OCI-LY1 (cell line): Measurements from ENCODE around the gene SUPT4H1.
A peak's percentile ranks its signal among the peaks of the same experiment; 100 is the strongest.

ENCODE experiments used
- H2AFZ ChIP-seq: fragments of 200-600 bp; sonication (generic), shearing (Covaris generic); 2 replicates; pipeline ENCODE4 v1.6.0; 2014; ENCODE audit warnings: antibody characterized with exemption, mild to moderate bottlenecking, low read length
- H3F3A ChIP-seq: fragments of 200-600 bp; sonication (generic), shearing (Covaris generic); 2 replicates; pipeline ENCODE4 v1.6.0; 2014; ENCODE audit warnings: mild to moderate bottlenecking, antibody characterized with exemption, low read length, moderate library complexity; ENCODE audit not compliant: insufficient read depth
- H3K27ac ChIP-seq: fragments of 200-600 bp; sonication (generic); 2 replicates; pipeline ENCODE4 v1.5.1; 2014; ENCODE audit warnings: low read length, mixed run types, mild to moderate bottlenecking, low read depth; ENCODE audit not compliant: poor library complexity, severe bottlenecking
- H3K27me3 ChIP-seq: fragments of 200-600 bp; sonication (generic); 2 replicates; pipeline ENCODE4 v1.6.0; 2014; ENCODE audit warnings: antibody characterized with exemption, mild to moderate bottlenecking, low read length, moderate library complexity; ENCODE audit not compliant: insufficient read depth
- H3K36me3 ChIP-seq: fragments of 200-600 bp; sonication (generic); 2 replicates; pipeline ENCODE4 v1.6.1; 2014; ENCODE audit warnings: mild to moderate bottlenecking, antibody characterized with exemption, low read length, moderate library complexity, mixed read lengths; ENCODE audit not compliant: insufficient read depth
- H3K4me1 ChIP-seq: fragments of 200-600 bp; sonication (generic); 2 replicates; pipeline ENCODE4 v1.5.1; 2014; ENCODE audit warnings: mild to moderate bottlenecking, low read length, moderate library complexity; ENCODE audit not compliant: insufficient read depth, severe bottlenecking
- H3K4me2 ChIP-seq: fragments of 200-600 bp; sonication (generic), shearing (Covaris generic); 2 replicates; pipeline ENCODE4 v1.6.1; 2014; ENCODE audit warnings: low read length
- H3K4me3 ChIP-seq: fragments of 200-600 bp; sonication (generic); 2 replicates; pipeline ENCODE4 v1.5.1; 2014; ENCODE audit warnings: low read length, low read depth, mild to moderate bottlenecking, mixed read lengths; ENCODE audit not compliant: poor library complexity, severe bottlenecking
- H3K79me2 ChIP-seq: fragments of 200-600 bp; shearing (Covaris generic); 2 replicates; pipeline ENCODE4 v1.6.1; 2016; ENCODE audit warnings: mixed run types, low read length, mixed read lengths; ENCODE audit not compliant: insufficient read depth
- H3K9ac ChIP-seq: fragments of 200-600 bp; sonication (generic), shearing (Covaris generic); 2 replicates; pipeline ENCODE4 v1.6.1; 2014; ENCODE audit warnings: mild to moderate bottlenecking, low read length, mixed read lengths
- H3K9me2 ChIP-seq: fragments of 200-600 bp; sonication (generic), shearing (Covaris generic); 2 replicates; pipeline ENCODE4 v1.6.1; 2014; ENCODE audit warnings: low read depth, mild to moderate bottlenecking, low read length, mixed read lengths
- H3K9me3 ChIP-seq: fragments of 200-600 bp; shearing (Covaris generic); 2 replicates; pipeline ENCODE4 v1.6.1; 2014; ENCODE audit warnings: low read length, mixed read lengths
- H4K20me1 ChIP-seq: fragments of 200-600 bp; sonication (generic), shearing (Covaris generic); 2 replicates; pipeline ENCODE4 v1.6.0; 2016; ENCODE audit warnings: mild to moderate bottlenecking, low read length; ENCODE audit not compliant: insufficient read depth
- CTCF ChIP-seq: fragments of 200-600 bp; sonication (generic), shearing (Covaris generic); IDR thresholded peaks from 2 replicates; pipeline ENCODE4 v1.5.1; 2017; ENCODE audit warnings: mild to moderate bottlenecking, antibody characterized with exemption, low read length, moderate library complexity, mixed read lengths
- EZH2 ChIP-seq: fragments of 200-600 bp; sonication (generic), shearing (Covaris generic); IDR thresholded peaks from 2 replicates; pipeline ENCODE4 v1.8.0; 2017; ENCODE audit warnings: borderline replicate concordance, mixed run types, mild to moderate bottlenecking, antibody characterized with exemption, low read length, moderate library complexity, mixed read lengths

SUPT4H1 gene

GRCh38 chr17:58338454-58338840 lies 13.6 kb downstream of the SUPT4H1 start:
- H3F3A ChIP-seq: peaks cover 4% of the 10 kb centered on the region; the same call in 1 of the 2 replicates

GRCh38 chr17:58337600-58338453 lies 14.2 kb downstream of the SUPT4H1 start:
- H3F3A ChIP-seq: peaks cover 4% of the 10 kb centered on the region; the same call in 1 of the 2 replicates
- H3K4me1 ChIP-seq: peaks cover 98% of the 10 kb centered on the region
- H3K9me2 ChIP-seq: no peaks in the 10 kb centered on the region
- H3K4me3 ChIP-seq: peak overlapping the region; percentile 99
- H3K36me3 ChIP-seq: peaks cover 23% of the 10 kb centered on the region
- H3K9me3 ChIP-seq: no peaks in the 10 kb centered on the region
- H3K9ac ChIP-seq: peak overlapping the region; percentile 99
- TF ChIP-seq CTCF (no peak), EZH2 (no peak)
- H2AFZ ChIP-seq: no peak overlapping the region
- peak overlapping the region; percentile 97 for H3K4me2 ChIP-seq
- peak overlapping the region; percentile 99 for H3K27ac ChIP-seq
- no peaks in the 10 kb centered on the region for H3K27me3 ChIP-seq
- H3K79me2 ChIP-seq: peaks cover 11% of the 10 kb centered on the region
- H4K20me1 ChIP-seq: no peaks in the 10 kb centered on the region

More at GRCh38 chr17:58338454-58338840, 13.6 kb downstream of the SUPT4H1 start:
- Histone ChIP-seq H4K20me1 (no peaks in the 10 kb centered on the region), H3K9me3 (no peaks in the 10 kb centered on the region), H3K79me2 (peaks cover 11% of the 10 kb centered on the region), H2AFZ (no peak overlapping the region), H3K4me2 (peak overlapping the region; percentile 97), H3K9ac (peak overlapping the region; percentile 95), H3K27ac (peak overlapping the region; percentile 99), H3K4me1 (peaks cover 98% of the 10 kb centered on the region), H3K9me2 (no peaks in the 10 kb centered on the region), H3K36me3 (peaks cover 29% of the 10 kb centered on the region), H3K4me3 (peak overlapping the region; percentile 99), H3K27me3 (no peaks in the 10 kb centered on the region)
- peak; percentile 43; the same call in 1 of the 2 replicates for TF ChIP-seq CTCF
- no peak for TF ChIP-seq EZH2

GRCh38 chr17:58337210-58337599 lies 14.8 kb downstream of the SUPT4H1 start:
- Histone ChIP-seq H4K20me1 (no peaks in the 10 kb centered on the region), H3K4me1 (peaks cover 94% of the 10 kb centered on the region), H3K36me3 (peaks cover 18% of the 10 kb centered on the region), H3K27ac (peak overlapping the region; percentile 99), H3K9ac (peak overlapping the region; percentile 99), H3K4me2 (peak overlapping the region; percentile 97), H3K9me3 (no peaks in the 10 kb centered on the region), H3F3A (peaks cover 4% of the 10 kb centered on the region; the same call in 1 of the 2 replicates), H3K79me2 (peaks cover 11% of the 10 kb centered on the region), H3K27me3 (no peaks in the 10 kb centered on the region), H3K4me3 (peak overlapping the region; percentile 99), H3K9me2 (no peaks in the 10 kb centered on the region), H2AFZ (no peak overlapping the region)
- TF ChIP-seq EZH2: no peak
